Uterus (tissue), 2 donors: Measurements from ENCODE around the gene CFAP141.

ENCODE experiments used
- POLR2A ChIP-seq, 2 donors: fragments of 450-650 bp; IDR thresholded peaks; one replicate each; pipeline ENCODE4 v1.6.1; 2016; ENCODE audit warnings: antibody characterized with exemption in 2 of 2, mild to moderate bottlenecking in 1 of 2, moderate library complexity in 1 of 2
- TF ChIP-seq, protein P1 (sequence below), 4 experiments: fragments of 200-600 bp in 2 of 4; fragments of 450-650 bp in 2 of 4; sonication (generic) in 2 of 4; IDR thresholded peaks; one replicate each; pipeline ENCODE4 v1.5.1; 2016 to 2019; ENCODE audit warnings: antibody characterized with exemption in 4 of 4, mild to moderate bottlenecking in 2 of 4, moderate library complexity in 1 of 4

DNA sequence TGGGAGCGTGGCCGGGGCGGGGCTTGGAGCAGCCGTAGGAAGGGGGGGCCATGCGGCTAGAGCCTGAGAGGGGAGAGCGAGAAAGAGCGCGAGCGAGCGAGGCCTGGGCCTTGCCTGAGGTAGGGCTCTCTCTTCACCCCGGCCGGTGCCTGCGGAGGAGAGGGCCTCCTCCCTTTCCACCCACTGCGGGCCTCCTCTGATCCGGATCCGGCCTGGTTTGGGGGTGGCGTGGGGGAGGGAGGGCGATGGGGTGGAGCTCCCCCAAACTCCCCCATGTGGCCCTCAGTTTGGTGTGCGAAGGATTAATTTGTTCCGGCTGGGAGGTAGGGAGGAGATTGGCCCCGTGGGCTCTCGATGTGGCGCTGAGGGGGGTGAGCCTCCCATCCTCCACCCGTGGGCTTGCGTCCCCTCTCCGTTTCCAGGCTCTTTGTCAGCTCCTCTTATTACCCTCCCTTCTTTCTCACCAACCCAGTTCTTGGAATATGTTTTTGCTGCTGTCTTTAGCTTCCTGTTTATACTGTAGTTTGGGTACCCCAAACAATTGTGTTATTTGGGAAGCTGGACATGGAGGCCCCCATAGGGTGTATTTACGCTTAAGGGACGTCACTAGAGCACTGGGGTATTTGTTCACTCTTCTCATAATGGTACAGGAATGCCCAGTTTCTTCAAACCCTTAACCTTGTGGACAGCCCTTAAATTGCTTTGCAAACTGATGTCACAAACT, 15.3 kb upstream of the CFAP141 start:
- TF ChIP-seq, protein P1, sequence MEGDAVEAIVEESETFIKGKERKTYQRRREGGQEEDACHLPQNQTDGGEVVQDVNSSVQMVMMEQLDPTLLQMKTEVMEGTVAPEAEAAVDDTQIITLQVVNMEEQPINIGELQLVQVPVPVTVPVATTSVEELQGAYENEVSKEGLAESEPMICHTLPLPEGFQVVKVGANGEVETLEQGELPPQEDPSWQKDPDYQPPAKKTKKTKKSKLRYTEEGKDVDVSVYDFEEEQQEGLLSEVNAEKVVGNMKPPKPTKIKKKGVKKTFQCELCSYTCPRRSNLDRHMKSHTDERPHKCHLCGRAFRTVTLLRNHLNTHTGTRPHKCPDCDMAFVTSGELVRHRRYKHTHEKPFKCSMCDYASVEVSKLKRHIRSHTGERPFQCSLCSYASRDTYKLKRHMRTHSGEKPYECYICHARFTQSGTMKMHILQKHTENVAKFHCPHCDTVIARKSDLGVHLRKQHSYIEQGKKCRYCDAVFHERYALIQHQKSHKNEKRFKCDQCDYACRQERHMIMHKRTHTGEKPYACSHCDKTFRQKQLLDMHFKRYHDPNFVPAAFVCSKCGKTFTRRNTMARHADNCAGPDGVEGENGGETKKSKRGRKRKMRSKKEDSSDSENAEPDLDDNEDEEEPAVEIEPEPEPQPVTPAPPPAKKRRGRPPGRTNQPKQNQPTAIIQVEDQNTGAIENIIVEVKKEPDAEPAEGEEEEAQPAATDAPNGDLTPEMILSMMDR (IDR thresholded peaks at IDR 0.05), result no peak
- TF ChIP-seq POLR2A (IDR thresholded peaks at IDR 0.05), result no peak
